Measurements from ENCODE around the gene CNDP1. TPM values are rescaled to one million over a fixed set of nuclear protein-coding genes. Genes with fewer than 3 reads are reported as not detected.
"Not testable (repeated sequence)": the region's sequence is repeated elsewhere in the genome, so short reads cannot be mapped to it uniquely, and the experiment has no call there.

CNDP1 gene
- total RNA-seq, 2 donors from 2014 or later: not detected

DNA sequence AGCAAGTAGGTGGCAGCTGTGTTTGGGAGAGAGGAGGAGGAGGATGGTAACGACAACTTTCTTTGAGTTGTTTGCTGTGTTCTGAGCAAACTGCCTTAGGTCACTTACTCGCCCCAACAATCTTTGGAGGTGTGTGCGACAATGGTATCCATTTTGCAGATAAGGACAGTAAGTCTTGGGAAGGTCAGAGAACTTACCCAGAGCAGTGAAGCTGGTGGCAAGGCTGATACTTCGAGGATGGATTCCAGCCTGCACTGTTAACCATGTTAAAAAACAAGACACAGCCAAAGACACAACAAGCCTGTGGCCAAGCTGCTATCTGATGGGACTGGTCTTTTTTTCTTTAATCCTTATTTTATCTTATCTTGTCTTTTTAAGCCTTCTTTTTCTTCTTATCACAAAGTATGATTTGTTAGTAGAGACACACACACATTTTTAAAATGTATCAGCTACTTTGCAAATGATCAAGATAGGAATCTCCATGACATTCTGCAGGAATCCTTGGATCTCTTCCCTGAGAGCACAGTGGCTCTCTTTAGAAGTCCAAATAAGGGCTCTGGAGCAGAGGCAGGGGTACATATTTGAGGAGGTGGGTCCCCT lies 27.9 kb downstream of the CNDP1 start:
- ATAC-seq: no peak
- intact Hi-C loops (cut with DNase I): no loop called here
- no peak for DNase-seq

DNA sequence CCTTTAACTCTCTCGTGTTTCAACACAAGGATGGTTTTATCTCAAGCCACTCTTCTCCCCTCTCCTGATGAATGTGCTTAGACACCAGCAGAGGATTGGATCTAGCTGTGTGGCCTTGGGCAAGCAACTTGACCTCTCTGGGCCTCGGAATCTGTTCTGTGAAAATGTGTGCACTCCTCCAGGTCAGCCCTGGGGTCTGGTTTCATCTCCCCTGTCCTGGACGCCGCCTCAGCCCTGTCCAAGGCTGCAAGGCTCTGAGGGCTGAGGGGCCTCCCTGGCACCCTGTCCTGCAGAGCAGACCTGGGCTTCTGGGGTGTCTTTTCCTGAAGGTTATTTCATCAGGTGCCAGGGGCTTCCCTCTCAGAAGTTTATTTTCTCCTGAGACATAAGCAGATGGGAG lies 28.5 kb downstream of the CNDP1 start:
- intact Hi-C loops (cut with DNase I): no loop called here
- DNase-seq (no peak), ATAC-seq (no peak)

GRCh38 chr18:74563999-74564398 lies 29.7 kb downstream of the CNDP1 start:
- DNase-seq: no peak

DNA sequence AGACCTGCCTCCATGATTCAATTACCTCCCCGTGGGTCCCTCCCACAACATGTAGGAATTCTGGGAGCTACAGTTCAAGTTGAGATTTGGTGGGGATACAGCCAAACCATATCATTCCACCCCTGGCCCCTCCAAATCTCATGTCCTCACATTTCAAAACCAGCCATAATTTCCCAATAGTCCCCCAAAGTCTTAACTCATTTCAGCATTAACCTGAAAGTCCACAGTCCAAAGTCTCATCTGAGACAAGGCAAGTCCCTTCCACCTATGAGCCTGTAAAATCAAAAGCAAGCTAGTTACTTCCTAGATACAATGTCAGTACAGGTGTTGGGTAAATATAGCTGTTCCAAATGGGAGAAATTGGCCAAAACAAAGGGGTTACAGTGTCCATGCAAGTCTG lies 30.9 kb downstream of the CNDP1 start:
- intact Hi-C loops (cut with DNase I); DNase-seq: not testable (repeated sequence)

More at GRCh38 chr18:74563999-74564398, 29.7 kb downstream of the CNDP1 start:
- ATAC-seq: no peak
- intact Hi-C loops (cut with DNase I): no loop called here

GRCh38 chr18:74565993-74566392 lies 31.7 kb downstream of the CNDP1 start:
- ATAC-seq; DNase-seq; intact Hi-C loops (cut with DNase I): not testable (repeated sequence)

More for the DNA sequence above, 30.9 kb downstream of the CNDP1 start:
- ATAC-seq: not testable (repeated sequence)

DNA sequence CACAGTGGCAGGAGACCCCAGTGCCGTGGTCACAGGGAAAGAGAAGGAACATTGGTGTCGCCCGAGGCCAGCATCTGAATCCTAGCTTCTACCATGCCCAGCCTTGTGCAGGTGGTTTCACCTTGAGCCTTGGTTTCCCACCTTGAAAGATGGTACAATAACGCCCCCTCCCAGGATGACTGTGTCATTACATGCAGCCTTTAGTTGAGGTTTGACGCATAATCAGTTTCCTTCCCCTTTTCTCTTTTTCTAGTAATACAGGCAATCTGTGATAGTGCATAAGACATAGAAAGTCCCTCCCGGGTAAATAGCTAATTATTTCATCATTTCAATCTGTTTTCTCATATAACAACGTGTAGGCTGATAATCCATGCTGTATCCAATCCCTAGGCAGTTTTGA lies 33.5 kb downstream of the CNDP1 start:
- ATAC-seq (no peak), DNase-seq (no peak)
- intact Hi-C loops (cut with DNase I): no loop called here

- intact Hi-C loops (cut with DNase I): no loop called here
- peak in 1 of 2 donors; percentile 18 for ATAC-seq
- DNase-seq: no peak
Observed at GRCh38 chr18:74569401-74569800, 35.1 kb downstream of the CNDP1 start.

GRCh38 chr18:74570266-74570665 lies 36.0 kb downstream of the CNDP1 start:
- DNase-seq (no peak), ATAC-seq (peak; percentile 52 to 69)

GRCh38 chr18:74571895-74572680 lies 37.8 kb downstream of the CNDP1 start:
- intact Hi-C loops (cut with DNase I): no loop called here
- DNase-seq (peak; percentile 66), ATAC-seq (peak; percentile 71 to 73)

More at GRCh38 chr18:74570266-74570665, 36.0 kb downstream of the CNDP1 start:
- intact Hi-C loops (cut with DNase I): no loop called here

DNA sequence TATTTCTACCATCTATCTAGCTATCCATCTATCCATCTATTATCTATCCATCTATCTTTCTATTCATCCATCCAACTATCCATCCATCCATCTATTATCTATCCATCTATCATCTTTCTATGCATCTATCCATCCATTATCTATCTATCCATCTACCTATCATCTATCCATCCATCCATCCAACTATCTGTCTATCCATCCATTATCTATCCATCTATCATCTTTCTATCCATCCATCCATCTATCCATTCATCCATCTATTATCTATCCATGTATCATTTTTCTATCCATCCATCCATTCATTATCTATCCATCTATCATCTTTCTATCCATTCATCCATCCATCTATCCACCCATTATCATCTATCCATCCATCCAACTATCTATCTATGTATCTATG lies 38.8 kb downstream of the CNDP1 start:
- no peak for ATAC-seq
- no peak for DNase-seq
- intact Hi-C loops (cut with DNase I): no loop called here

GRCh38 chr18:74574916-74575315 lies 40.6 kb downstream of the CNDP1 start:
- ATAC-seq: no peak
- intact Hi-C loops (cut with DNase I): no loop called here
- DNase-seq: no peak

GRCh38 chr18:74577019-74577418 lies 42.7 kb downstream of the CNDP1 start:
- DNase-seq (no peak), ATAC-seq (no peak)
- intact Hi-C loops (cut with DNase I): no loop called here

- intact Hi-C loops (cut with DNase I): no loop called here
- ATAC-seq (peak; percentile 62 to 70), DNase-seq (no peak)
Observed at GRCh38 chr18:74579496-74580065, 45.3 kb downstream of the CNDP1 start.

- ATAC-seq: no peak
- no peak for DNase-seq
- intact Hi-C loops (cut with DNase I): no loop called here
Observed at GRCh38 chr18:74582642-74583041, 48.3 kb downstream of the CNDP1 start.

DNA sequence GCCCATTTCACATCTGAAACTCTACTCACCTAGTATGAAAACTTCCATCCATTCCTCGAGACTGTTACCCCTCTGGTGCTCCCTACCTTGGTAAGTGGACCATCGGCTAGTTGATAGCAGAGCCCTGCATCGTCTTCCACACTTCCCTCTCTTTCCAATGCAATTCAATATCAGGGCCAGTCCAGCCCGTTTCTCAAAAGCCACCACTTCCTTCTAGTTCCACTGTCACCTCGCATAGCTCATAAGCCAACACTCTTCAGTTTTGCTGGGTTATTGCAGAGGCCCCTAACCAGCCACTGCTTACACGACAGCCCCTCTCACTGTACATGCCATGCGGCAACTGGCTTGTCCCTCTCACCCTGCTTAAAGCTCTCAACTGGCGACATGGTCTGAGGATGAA lies 53.1 kb downstream of the CNDP1 start:
- ATAC-seq (no peak), DNase-seq (no peak)
- intact Hi-C loops (cut with DNase I): no loop called here

DNA sequence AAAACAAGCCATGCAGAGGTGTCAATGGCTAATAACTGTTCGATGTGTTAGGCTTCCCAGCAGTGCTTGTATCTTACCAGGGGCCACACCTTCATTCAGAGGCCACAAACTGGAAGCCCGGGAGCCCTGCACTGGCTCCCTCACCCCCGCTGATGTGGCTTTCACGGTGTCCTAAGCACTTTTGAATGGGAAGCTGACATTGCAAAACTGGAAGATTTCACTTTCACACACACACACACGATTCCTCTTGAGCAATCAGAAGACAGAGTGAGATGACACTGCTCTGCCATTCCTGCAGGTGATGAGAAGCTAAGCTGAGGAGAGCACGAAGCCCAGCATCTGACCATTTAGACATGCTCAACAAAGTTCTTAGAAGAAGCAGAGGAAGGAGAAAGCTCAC lies 54.7 kb downstream of the CNDP1 start:
- intact Hi-C loops (cut with DNase I): no loop called here
- DNase-seq: no peak
- peak; percentile 23 to 63 for ATAC-seq

- intact Hi-C loops (cut with DNase I): no loop called here
- peak in 1 of 2 donors; percentile 39 for ATAC-seq
Observed at GRCh38 chr18:74589811-74590210, 55.5 kb downstream of the CNDP1 start.

GRCh38 chr18:74590671-74591070 lies 56.4 kb downstream of the CNDP1 start:
- intact Hi-C loops (cut with DNase I): no loop called here
- DNase-seq: no peak
- ATAC-seq: no peak

More at GRCh38 chr18:74589811-74590210, 55.5 kb downstream of the CNDP1 start:
- no peak for DNase-seq

DNA sequence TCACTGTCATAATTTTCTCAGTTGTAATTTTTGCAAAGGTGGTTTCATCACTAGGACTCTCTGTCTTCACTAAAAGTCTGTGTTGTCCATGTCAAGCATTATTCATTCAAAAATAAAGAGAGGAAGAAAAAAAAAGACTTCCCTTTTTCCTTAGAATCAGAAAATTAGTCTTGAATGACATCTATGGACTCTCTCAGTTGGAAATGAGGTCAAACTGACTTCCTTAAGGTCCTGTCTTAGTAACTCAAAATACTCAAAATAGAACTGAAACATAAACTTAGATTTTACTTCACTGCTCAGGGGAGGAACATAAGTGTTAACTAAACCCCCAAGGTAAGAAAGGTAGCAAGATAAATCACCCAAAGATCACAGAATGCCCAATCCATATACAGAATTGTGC lies 61.1 kb downstream of the CNDP1 start:
- DNase-seq: no peak
- no peak for ATAC-seq
- intact Hi-C loops (cut with DNase I): no loop called here

GRCh38 chr18:74597034-74597661 lies 62.8 kb downstream of the CNDP1 start:
- DNase-seq (peak; percentile 79), ATAC-seq (peak; percentile 64 to 77)
- intact Hi-C loops (cut with DNase I): no loop called here
